Uterus (tissue), 4 donors: ENCODE results near the gene CLDN9. TPM values are rescaled to one million over a fixed set of nuclear protein-coding genes. Genes with fewer than 3 reads are reported as not detected.

ENCODE experiments used
- DNase-seq, 2 donors: peaks; one replicate each; pipeline ENCODE4 v3.0.0-alpha.2; 2019 to 2020
- H3K27ac ChIP-seq, 2 donors: fragments of 200-600 bp; sonication (generic); 1 replicate in 1 of 2; 2 replicates in 1 of 2; pipeline ENCODE4 v1.5.1; 2016 to 2018
- H3K27me3 ChIP-seq, 2 donors: fragments of 200-600 bp; sonication (generic); one replicate each; pipeline ENCODE4 v1.5.1; 2018 to 2019; ENCODE audit warnings: control low read depth in 1 of 2
- H3K36me3 ChIP-seq, 2 donors: fragments of 200-600 bp; sonication (generic); one replicate each; pipeline ENCODE4 v1.5.1; 2019; ENCODE audit warnings: control low read depth in 1 of 2
- H3K4me1 ChIP-seq, 2 donors: fragments of 200-600 bp; sonication (generic); one replicate each; pipeline ENCODE4 v1.5.1; 2018 to 2019; ENCODE audit warnings: control low read depth in 1 of 2
- H3K4me3 ChIP-seq, 2 donors: fragments of 200-600 bp; sonication (generic); 1 replicate in 1 of 2; 2 replicates in 1 of 2; pipeline ENCODE4 v1.5.1; 2018 to 2019; ENCODE audit warnings: mild to moderate bottlenecking in 1 of 2
- H3K9me3 ChIP-seq, 2 donors: fragments of 200-600 bp; sonication (generic); one replicate each; pipeline ENCODE4 v1.5.1; 2019; ENCODE audit warnings: control low read depth in 1 of 2
- CTCF ChIP-seq, 4 experiments: fragments of 200-600 bp in 2 of 4; fragments of 450-650 bp in 2 of 4; sonication (generic) in 2 of 4; IDR thresholded peaks; one replicate each; pipeline ENCODE4 v1.5.1; 2016 to 2019; ENCODE audit warnings: antibody characterized with exemption in 4 of 4, mild to moderate bottlenecking in 2 of 4, moderate library complexity in 1 of 4
- POLR2A ChIP-seq, 2 donors: fragments of 450-650 bp; IDR thresholded peaks; one replicate each; pipeline ENCODE4 v1.6.1; 2016; ENCODE audit warnings: antibody characterized with exemption in 2 of 2, mild to moderate bottlenecking in 1 of 2, moderate library complexity in 1 of 2
- intact Hi-C: fragments of 100-400 bp; cut with DNase I; formaldehyde crosslinking; loops from one replicate; pipeline ENCODE4 v1.15.1; 2023; ENCODE audit warnings: low total_unique reads
- total RNA-seq, 4 donors: library from RNA; depleted of rRNA in 3 of 4; stranded (reverse); fragments of >200 nt in 3 of 4; gene quantifications; one replicate each; pipeline versions ENCODE4 v1.1.0 to v1.2.4, GENCODE V29; 2014 to 2023
- donor health status: DM: yes; HTN: yes; CAD: no.

The CLDN9 gene
- total RNA-seq, 4 donors from 2014 or later = 0.21 to 1.8 TPM; not detected in 2

- Histone ChIP-seq H3K27ac (no peak overlapping the region), H3K4me3 (no peak overlapping the region), H3K4me1 (peaks cover 0 to 16% of the 10 kb centered on the region in 2 donors), H3K9me3 (no peaks in the 10 kb centered on the region), H3K36me3 (no peaks in the 10 kb centered on the region), H3K27me3 (peaks cover 5 to 12% of the 10 kb centered on the region in 2 donors)
- intact Hi-C loops = no loop called here
- TF ChIP-seq POLR2A (IDR thresholded peaks at IDR 0.05) (no peak), CTCF (IDR thresholded peaks at IDR 0.05) (peak; percentile 51 to 64 (median 56))
- peak; percentile 54 for DNase-seq
These were observed 15.4 kb downstream of the CLDN9 start for GRCh38 chr16:3027983-3028715.

GRCh38 chr16:3028716-3029319 lies 16.1 kb downstream of the CLDN9 start:
- no peaks in the 10 kb centered on the region for H3K9me3 ChIP-seq
- peaks cover 0 to 10% of the 10 kb centered on the region in 2 donors for H3K4me1 ChIP-seq
- no peak overlapping the region for H3K27ac ChIP-seq
- no peaks in the 10 kb centered on the region for H3K36me3 ChIP-seq
- TF ChIP-seq POLR2A (IDR thresholded peaks at IDR 0.05) (no peak), CTCF (IDR thresholded peaks at IDR 0.05) (no peak)
- H3K4me3 ChIP-seq = no peak overlapping the region
- intact Hi-C loops = no loop called here
- no peak for DNase-seq
- H3K27me3 ChIP-seq = peaks cover 5 to 12% of the 10 kb centered on the region in 2 donors

- no peak overlapping the region for H3K27ac ChIP-seq
- intact Hi-C loops = no loop called here
- peaks cover 5 to 12% of the 10 kb centered on the region in 2 donors for H3K27me3 ChIP-seq
- no peaks in the 10 kb centered on the region for H3K9me3 ChIP-seq
- TF ChIP-seq POLR2A (IDR thresholded peaks at IDR 0.05) (no peak), CTCF (IDR thresholded peaks at IDR 0.05) (no peak)
- no peak overlapping the region for H3K4me3 ChIP-seq
- peaks cover 0 to 10% of the 10 kb centered on the region in 2 donors for H3K4me1 ChIP-seq
- no peak for DNase-seq
- no peaks in the 10 kb centered on the region for H3K36me3 ChIP-seq
These were observed 16.9 kb downstream of the CLDN9 start for GRCh38 chr16:3029491-3030221.

- intact Hi-C loops = no loop called here
These were observed 17.8 kb downstream of the CLDN9 start for GRCh38 chr16:3030222-3031212.

More at GRCh38 chr16:3030222-3031212, 17.8 kb downstream of the CLDN9 start:
- no peak overlapping the region for H3K27ac ChIP-seq
- no peaks in the 10 kb centered on the region for H3K9me3 ChIP-seq
- TF ChIP-seq CTCF (IDR thresholded peaks at IDR 0.05) = no peak
- peaks cover 8 to 17% of the 10 kb centered on the region in 2 donors for H3K27me3 ChIP-seq
- peaks cover 0 to 10% of the 10 kb centered on the region in 2 donors for H3K4me1 ChIP-seq
- H3K36me3 ChIP-seq = no peaks in the 10 kb centered on the region
- DNase-seq = no peak
- no peak overlapping the region for H3K4me3 ChIP-seq
